ENCODE results near the gene TMEM63B. TPM values are rescaled to one million over a fixed set of nuclear protein-coding genes. Genes with fewer than 3 reads are reported as not detected.

Gene TMEM63B
- total and polyA plus RNA-seq, 9 of the 15 experiments (the other 6 are each of a cell fraction or from before 2014, with no cell fraction given) = 0.14 to 39.4 (median 14.4) TPM

DNA sequence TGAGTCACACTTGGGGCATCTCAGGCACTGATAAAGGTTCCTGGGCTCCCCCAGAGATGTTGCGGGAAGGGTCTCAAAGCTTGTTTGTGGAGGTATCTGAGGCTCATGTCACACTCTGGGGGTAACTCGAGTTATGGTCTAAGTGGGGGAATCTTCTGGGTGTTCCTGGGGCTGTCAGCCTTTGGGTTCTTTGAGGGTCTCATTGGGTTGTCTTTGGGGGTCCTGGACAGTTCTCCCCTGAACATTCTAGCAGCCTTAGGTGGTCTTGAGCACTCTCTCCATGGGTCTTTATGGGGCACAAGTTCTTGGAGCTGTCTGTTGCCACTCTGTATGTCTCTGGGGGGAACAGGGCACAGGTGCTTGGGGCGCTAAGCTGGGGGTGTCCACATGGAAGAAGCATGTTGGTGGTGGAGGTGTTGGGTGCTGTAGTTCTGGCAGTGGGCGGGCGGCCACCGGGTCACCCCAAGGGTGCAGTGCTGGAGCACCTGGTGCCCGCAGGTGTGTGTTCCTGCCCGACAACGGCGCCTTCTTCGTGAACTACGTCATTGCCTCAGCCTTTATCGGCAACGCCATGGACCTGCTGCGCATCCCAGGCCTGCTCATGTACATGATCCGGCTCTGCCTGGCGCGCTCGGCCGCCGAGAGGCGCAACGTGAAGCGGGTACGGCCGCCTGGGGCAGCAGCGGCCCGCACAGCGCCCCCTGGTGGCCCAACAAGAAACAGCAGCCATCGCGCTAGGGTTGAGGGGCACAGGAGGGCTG is 24.2 kb downstream of the TMEM63B start (continued):
- TF ChIP-seq XRCC5 (IDR thresholded peaks at IDR 0.05; ENCODE audit: low read depth, low read length) = peak; percentile 94
- TF ChIP-seq, protein P1, sequence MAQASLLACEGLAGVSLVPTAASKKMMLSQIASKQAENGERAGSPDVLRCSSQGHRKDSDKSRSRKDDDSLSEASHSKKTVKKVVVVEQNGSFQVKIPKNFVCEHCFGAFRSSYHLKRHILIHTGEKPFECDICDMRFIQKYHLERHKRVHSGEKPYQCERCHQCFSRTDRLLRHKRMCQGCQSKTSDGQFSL (CRISPR knock-in tag; IDR thresholded peaks at IDR 0.05) = 0 out of 2 replicates have a peak, but pooled peaks have one; percentile 39
- TF ChIP-seq, protein P1 (tag; IDR thresholded peaks at IDR 0.05) = no peak
- peak; percentile 50; the same call in 1 of the 2 replicates for TF ChIP-seq BHLHE40 (IDR thresholded peaks at IDR 0.05; ENCODE audit: low read length)
- TF ChIP-seq, protein P2, sequence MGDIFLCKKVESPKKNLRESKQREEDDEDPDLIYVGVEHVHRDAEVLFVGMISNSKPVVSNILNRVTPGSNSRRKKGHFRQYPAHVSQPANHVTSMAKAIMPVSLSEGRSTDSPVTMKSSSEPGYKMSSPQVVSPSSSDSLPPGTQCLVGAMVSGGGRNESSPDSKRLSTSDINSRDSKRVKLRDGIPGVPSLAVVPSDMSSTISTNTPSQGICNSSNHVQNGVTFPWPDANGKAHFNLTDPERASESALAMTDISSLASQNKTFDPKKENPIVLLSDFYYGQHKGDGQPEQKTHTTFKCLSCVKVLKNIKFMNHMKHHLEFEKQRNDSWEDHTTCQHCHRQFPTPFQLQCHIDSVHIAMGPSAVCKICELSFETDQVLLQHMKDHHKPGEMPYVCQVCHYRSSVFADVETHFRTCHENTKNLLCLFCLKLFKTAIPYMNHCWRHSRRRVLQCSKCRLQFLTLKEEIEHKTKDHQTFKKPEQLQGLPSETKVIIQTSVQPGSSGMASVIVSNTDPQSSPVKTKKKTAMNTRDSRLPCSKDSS (IDR thresholded peaks at IDR 0.05; ENCODE audit: low read depth, partially characterized antibody) = no peak
- TF ChIP-seq NELFE (IDR thresholded peaks at IDR 0.05; ENCODE audit: insufficient read depth, insufficient read length) = no peak
- TF ChIP-seq BRCA1 (IDR thresholded peaks at IDR 0.05) = no peak
- no peak for TF ChIP-seq BRCA1 (CRISPR knock-in tag; IDR thresholded peaks at IDR 0.05)
- TF ChIP-seq KLF1 (tag; IDR thresholded peaks at IDR 0.05) = no peak
- peak; percentile 59; the same call in 1 of the 2 replicates for TF ChIP-seq KAT7 (CRISPR knock-in tag; IDR thresholded peaks at IDR 0.05; ENCODE audit: borderline replicate concordance)
- no peak for TF ChIP-seq ZNF165 (CRISPR knock-in tag; IDR thresholded peaks at IDR 0.05; ENCODE audit: borderline replicate concordance)
- no peak for TF ChIP-seq RAD51 (IDR thresholded peaks at IDR 0.05; ENCODE audit: borderline replicate concordance, low read depth)
- no peak for TF ChIP-seq ZNF133 (CRISPR knock-in tag; IDR thresholded peaks at IDR 0.05)
- TF ChIP-seq SIN3B (IDR thresholded peaks at IDR 0.05; ENCODE audit: low read depth) = no peak
- no peak for TF ChIP-seq ZNF589 (CRISPR knock-in tag; IDR thresholded peaks at IDR 0.05; ENCODE audit: low read depth)
- TF ChIP-seq, protein P3, sequence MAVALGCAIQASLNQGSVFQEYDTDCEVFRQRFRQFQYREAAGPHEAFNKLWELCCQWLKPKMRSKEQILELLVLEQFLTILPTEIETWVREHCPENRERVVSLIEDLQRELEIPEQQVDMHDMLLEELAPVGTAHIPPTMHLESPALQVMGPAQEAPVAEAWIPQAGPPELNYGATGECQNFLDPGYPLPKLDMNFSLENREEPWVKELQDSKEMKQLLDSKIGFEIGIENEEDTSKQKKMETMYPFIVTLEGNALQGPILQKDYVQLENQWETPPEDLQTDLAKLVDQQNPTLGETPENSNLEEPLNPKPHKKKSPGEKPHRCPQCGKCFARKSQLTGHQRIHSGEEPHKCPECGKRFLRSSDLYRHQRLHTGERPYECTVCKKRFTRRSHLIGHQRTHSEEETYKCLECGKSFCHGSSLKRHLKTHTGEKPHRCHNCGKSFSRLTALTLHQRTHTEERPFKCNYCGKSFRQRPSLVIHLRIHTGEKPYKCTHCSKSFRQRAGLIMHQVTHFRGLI (CRISPR knock-in tag; IDR thresholded peaks at IDR 0.05) = no peak
- TF ChIP-seq TGIF2 (CRISPR knock-in tag; IDR thresholded peaks at IDR 0.05) = no peak
- TF ChIP-seq, protein P4, sequence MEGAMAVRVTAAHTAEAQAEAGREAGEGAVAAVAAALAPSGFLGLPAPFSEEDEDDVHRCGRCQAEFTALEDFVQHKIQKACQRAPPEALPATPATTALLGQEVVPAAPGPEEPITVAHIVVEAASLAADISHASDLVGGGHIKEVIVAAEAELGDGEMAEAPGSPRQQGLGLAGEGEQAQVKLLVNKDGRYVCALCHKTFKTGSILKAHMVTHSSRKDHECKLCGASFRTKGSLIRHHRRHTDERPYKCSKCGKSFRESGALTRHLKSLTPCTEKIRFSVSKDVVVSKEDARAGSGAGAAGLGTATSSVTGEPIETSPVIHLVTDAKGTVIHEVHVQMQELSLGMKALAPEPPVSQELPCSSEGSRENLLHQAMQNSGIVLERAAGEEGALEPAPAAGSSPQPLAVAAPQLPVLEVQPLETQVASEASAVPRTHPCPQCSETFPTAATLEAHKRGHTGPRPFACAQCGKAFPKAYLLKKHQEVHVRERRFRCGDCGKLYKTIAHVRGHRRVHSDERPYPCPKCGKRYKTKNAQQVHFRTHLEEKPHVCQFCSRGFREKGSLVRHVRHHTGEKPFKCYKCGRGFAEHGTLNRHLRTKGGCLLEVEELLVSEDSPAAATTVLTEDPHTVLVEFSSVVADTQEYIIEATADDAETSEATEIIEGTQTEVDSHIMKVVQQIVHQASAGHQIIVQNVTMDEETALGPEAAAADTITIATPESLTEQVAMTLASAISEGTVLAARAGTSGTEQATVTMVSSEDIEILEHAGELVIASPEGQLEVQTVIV (CRISPR knock-in tag; IDR thresholded peaks at IDR 0.05; ENCODE audit: borderline replicate concordance) = no peak
- TF ChIP-seq, protein P5, sequence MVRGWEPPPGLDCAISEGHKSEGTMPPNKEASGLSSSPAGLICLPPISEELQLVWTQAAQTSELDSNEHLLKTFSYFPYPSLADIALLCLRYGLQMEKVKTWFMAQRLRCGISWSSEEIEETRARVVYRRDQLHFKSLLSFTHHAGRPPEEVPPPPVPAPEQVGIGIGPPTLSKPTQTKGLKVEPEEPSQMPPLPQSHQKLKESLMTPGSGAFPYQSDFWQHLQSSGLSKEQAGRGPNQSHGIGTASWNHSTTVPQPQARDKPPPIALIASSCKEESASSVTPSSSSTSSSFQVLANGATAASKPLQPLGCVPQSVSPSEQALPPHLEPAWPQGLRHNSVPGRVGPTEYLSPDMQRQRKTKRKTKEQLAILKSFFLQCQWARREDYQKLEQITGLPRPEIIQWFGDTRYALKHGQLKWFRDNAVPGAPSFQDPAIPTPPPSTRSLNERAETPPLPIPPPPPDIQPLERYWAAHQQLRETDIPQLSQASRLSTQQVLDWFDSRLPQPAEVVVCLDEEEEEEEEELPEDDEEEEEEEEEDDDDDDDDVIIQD (CRISPR knock-in tag; IDR thresholded peaks at IDR 0.05) = no peak
- no peak; the same call in 1 of the 2 replicates for TF ChIP-seq STAT5A (IDR thresholded peaks at IDR 0.05; ENCODE audit: borderline replicate concordance, low read length)
- no peak for TF ChIP-seq CHD2 (IDR thresholded peaks at IDR 0.05; ENCODE audit: low read depth, low read length)
